Upper lobe of left lung (tissue), 6 donors: Measurements from ENCODE around the gene F11R. TPM values are rescaled to one million over a fixed set of nuclear protein-coding genes. Genes with fewer than 3 reads are reported as not detected.

Source experiments
- ATAC-seq, 2 donors: fragments of 200-7000 bp; cut with Tn5 transposase; one replicate each; pipeline ENCODE4 v1.9.1; 2022; ENCODE audit warnings: mild to moderate bottlenecking in 2 of 2, moderate library complexity in 2 of 2; ENCODE audit not compliant: low FRiP score in 2 of 2
- DNase-seq, 2 donors: peaks; one replicate each; pipeline ENCODE4 v3.0.0-alpha.2; 2019 to 2020
- H3K27ac ChIP-seq, 4 donors: fragments of 200-600 bp; sonication (generic); one replicate each; pipeline ENCODE4 v1.5.1; 2016 to 2019
- H3K27me3 ChIP-seq, 4 donors: fragments of 200-600 bp; sonication (generic); one replicate each; pipeline ENCODE4 v1.5.1; 2017 to 2019
- H3K36me3 ChIP-seq, 4 donors: fragments of 200-600 bp; sonication (generic); one replicate each; pipeline ENCODE4 v1.5.1; 2016 to 2019
- H3K4me1 ChIP-seq, 4 donors: fragments of 200-600 bp; sonication (generic); one replicate each; pipeline ENCODE4 v1.5.1; 2018 to 2019
- H3K4me3 ChIP-seq, 4 donors: fragments of 200-600 bp; sonication (generic); one replicate each; pipeline ENCODE4 v1.5.1; 2017 to 2019; ENCODE audit warnings: mild to moderate bottlenecking in 2 of 4, moderate library complexity in 1 of 4
- H3K9me3 ChIP-seq, 4 donors: fragments of 200-600 bp; sonication (generic); one replicate each; pipeline ENCODE4 v1.5.1; 2018 to 2019
- CTCF ChIP-seq, 6 experiments: fragments of 450-650 bp in 4 of 6; fragments of 200-600 bp in 2 of 6; sonication (generic) in 2 of 6; IDR thresholded peaks; one replicate each; pipeline ENCODE4 v1.5.1; 2016 to 2019; ENCODE audit warnings: antibody characterized with exemption in 6 of 6
- EP300 ChIP-seq, 4 donors: sonication (generic); formaldehyde crosslinking; IDR thresholded peaks; one replicate each; pipeline ENCODE4 v1.5.1; 2017; ENCODE audit warnings: antibody characterized with exemption in 4 of 4, control low read depth in 2 of 4
- POLR2A ChIP-seq, 4 donors: fragments of 450-650 bp; IDR thresholded peaks; one replicate each; pipeline ENCODE4 v1.5.1; 2016 to 2017; ENCODE audit warnings: antibody characterized with exemption in 4 of 4, mild to moderate bottlenecking in 2 of 4
- POLR2AphosphoS5 ChIP-seq, 2 donors: sonication (generic); formaldehyde crosslinking; IDR thresholded peaks; one replicate each; pipeline ENCODE4 v1.5.1; 2017; ENCODE audit warnings: antibody characterized with exemption in 2 of 2
- WGBS, 2 donors: methylation state at CpG; one replicate each; pipeline ENCODE4 v1.1.5; 2017 to 2018; 5-methylcytosine and 5-hydroxymethylcytosine counted together
- total RNA-seq, 6 donors: library from RNA; depleted of rRNA in 4 of 6; stranded (reverse); fragments of >200 nt in 4 of 6; gene quantifications; one replicate each; pipeline versions ENCODE4 v1.1.0 to v1.2.1, GENCODE V29; 2016 to 2021
- donor health status: DM: no; HTN: no; CAD: no; lungs with moderate emphysema.
- donor health status: DM: no; HTN: yes; CAD: no; lungs with severe emphysema.

Gene F11R
- total RNA-seq, 6 donors from 2014 or later, result 99.0 to 209 (median 172) TPM

GRCh38 chr1:161039154-161039545 is 18.2 kb upstream of the F11R start:
- H3K4me3 ChIP-seq, result peak overlapping the region in 3 of 4 donors; percentile 63 to 76 (median 73)
- peaks cover 16 to 27% (median 21%) of the 10 kb centered on the region in 4 donors for H3K4me1 ChIP-seq
- ATAC-seq, result no peak

GRCh38 chr1:161038523-161039153 is 17.7 kb upstream of the F11R start, which contains the start of gene TSTD1:
Gene TSTD1, minus strand, starts transcription at chr1:161038964. Its CDS starts 75 bp downstream, at chr1:161038889.
- no peaks in the 10 kb centered on the region for H3K27me3 ChIP-seq
- H3K27ac ChIP-seq, result peak within 1 kb of the TSS; percentile 74 to 88 (median 81)
- 42 to 82% methylated on average over 14 to 47 of the region's 54 CpGs for WGBS, 2 donors
- DNase-seq (peak; percentile 87 to 96), ATAC-seq (peak; percentile 87 to 95)
- H3K4me1 ChIP-seq, result peaks cover 11 to 22% (median 15%) of the 10 kb centered on the region in 4 donors
- peaks cover 32 to 52% (median 40%) of the 10 kb centered on the region in 4 donors for H3K36me3 ChIP-seq
- no peaks in the 10 kb centered on the region for H3K9me3 ChIP-seq
- peak in 1 of 4 donors; percentile 83 for TF ChIP-seq POLR2A (IDR thresholded peaks at IDR 0.05)
- TF ChIP-seq POLR2AphosphoS5 (IDR thresholded peaks at IDR 0.05), result peak; percentile 32 to 74
- TF ChIP-seq EP300 (IDR thresholded peaks at IDR 0.05), result peak in 1 of 4 donors; percentile 18
- no peak for TF ChIP-seq CTCF (IDR thresholded peaks at IDR 0.05)
- H3K4me3 ChIP-seq, result peak within 1 kb of the TSS; percentile 27 to 76 (median 68)

More at GRCh38 chr1:161039154-161039545, 18.2 kb upstream of the F11R start:
- peak overlapping the region; percentile 74 to 88 (median 81) for H3K27ac ChIP-seq
- H3K27me3 ChIP-seq, result no peaks in the 10 kb centered on the region
- WGBS, 2 donors, result 11 to 22% methylated on average over 2 to 3 of the region's 3 CpGs
- no peak for DNase-seq
- peaks cover 32 to 52% (median 40%) of the 10 kb centered on the region in 4 donors for H3K36me3 ChIP-seq
- no peaks in the 10 kb centered on the region for H3K9me3 ChIP-seq
- no peak for TF ChIP-seq POLR2AphosphoS5 (IDR thresholded peaks at IDR 0.05)
- TF ChIP-seq CTCF (IDR thresholded peaks at IDR 0.05), result no peak
- no peak for TF ChIP-seq EP300 (IDR thresholded peaks at IDR 0.05)
- TF ChIP-seq POLR2A (IDR thresholded peaks at IDR 0.05), result no peak

- ATAC-seq, result peak; percentile 5 to 11
- DNase-seq, result peak in 1 of 2 donors; percentile 36
- TF ChIP-seq CTCF (IDR thresholded peaks at IDR 0.05) (no peak), POLR2AphosphoS5 (IDR thresholded peaks at IDR 0.05) (no peak), EP300 (IDR thresholded peaks at IDR 0.05) (no peak), POLR2A (IDR thresholded peaks at IDR 0.05) (no peak)
- 54 to 68% methylated on average over 19 to 21 of the region's 21 CpGs for WGBS, 2 donors
- no peaks in the 10 kb centered on the region for H3K9me3 ChIP-seq
- H3K36me3 ChIP-seq, result peaks cover 32 to 49% (median 38%) of the 10 kb centered on the region in 4 donors
- H3K27ac ChIP-seq, result peak overlapping the region; percentile 74 to 88 (median 81)
- peak overlapping the region in 3 of 4 donors; percentile 63 to 76 (median 73) for H3K4me3 ChIP-seq
- peaks cover 7 to 20% (median 16%) of the 10 kb centered on the region in 4 donors for H3K4me1 ChIP-seq
- H3K27me3 ChIP-seq, result no peaks in the 10 kb centered on the region
These were observed 16.9 kb upstream of the F11R start for GRCh38 chr1:161037661-161038522.

GRCh38 chr1:161033751-161034150 is 12.8 kb upstream of the F11R start:
- TF ChIP-seq EP300 (IDR thresholded peaks at IDR 0.05) (no peak), CTCF (IDR thresholded peaks at IDR 0.05) (no peak), POLR2A (IDR thresholded peaks at IDR 0.05) (no peak), POLR2AphosphoS5 (IDR thresholded peaks at IDR 0.05) (no peak)
- Histone ChIP-seq H3K36me3 (peaks cover 0 to 9% (median 2%) of the 10 kb centered on the region in 4 donors), H3K4me1 (peaks cover 7 to 28% (median 9%) of the 10 kb centered on the region in 4 donors), H3K9me3 (no peaks in the 10 kb centered on the region), H3K27me3 (no peaks in the 10 kb centered on the region), H3K4me3 (no peak overlapping the region), H3K27ac (no peak overlapping the region)
- WGBS, 2 donors, result 95 to 100% methylated on average over 3 of the region's 3 CpGs
- DNase-seq, result no peak
- ATAC-seq, result no peak
